Mesendoderm (in vitro differentiated cells): ENCODE results near the gene DCST2.
A peak's percentile ranks its signal among the peaks of the same experiment; 100 is the strongest.

Experiments used
- DNase-seq: peaks from one replicate; pipeline ENCODE4 v3.0.0; 2013
- H2AK5ac ChIP-seq: 2 replicates; pipeline ENCODE4 v1.6.1; 2013; ENCODE audit warnings: low read length, inconsistent platforms
- H2BK120ac ChIP-seq: 2 replicates; pipeline ENCODE4 v1.6.1; 2013; ENCODE audit warnings: low read depth, mild to moderate bottlenecking, low read length, moderate library complexity, mixed read lengths
- H2BK15ac ChIP-seq: replicated peaks from 2 replicates; pipeline ENCODE4 v1.6.1; 2013; ENCODE audit warnings: low read depth, mild to moderate bottlenecking, moderate library complexity
- H2BK5ac ChIP-seq: 2 replicates; pipeline ENCODE4 v1.6.1; 2013; ENCODE audit warnings: low read length, inconsistent platforms
- H3K18ac ChIP-seq: 2 replicates; pipeline ENCODE4 v1.6.1; 2013; ENCODE audit warnings: mild to moderate bottlenecking, low read length, mixed read lengths
- H3K23ac ChIP-seq: one replicate; pipeline ENCODE4 v1.6.1; 2013; ENCODE audit warnings: low read length
- H3K27ac ChIP-seq: 2 replicates; pipeline ENCODE4 v1.5.1; 2013; ENCODE audit warnings: low read depth, mild to moderate bottlenecking, inconsistent platforms, low read length, moderate library complexity
- H3K27me3 ChIP-seq: 2 replicates; pipeline ENCODE4 v1.6.1; 2013; ENCODE audit warnings: low read length, control low read depth, mild to moderate bottlenecking, inconsistent platforms; ENCODE audit not compliant: insufficient read depth, poor library complexity
- H3K36me3 ChIP-seq: 2 replicates; pipeline ENCODE4 v1.6.1; 2013; ENCODE audit warnings: low read length, inconsistent platforms; ENCODE audit not compliant: control insufficient read depth, insufficient read depth
- H3K4ac ChIP-seq: one replicate; pipeline ENCODE4 v1.6.1; 2013; ENCODE audit warnings: low read depth, mild to moderate bottlenecking, low read length, moderate library complexity
- H3K4me1 ChIP-seq: 2 replicates; pipeline ENCODE4 v1.6.1; 2013; ENCODE audit warnings: low read depth, low read length, inconsistent platforms; ENCODE audit not compliant: control insufficient read depth
- H3K4me2 ChIP-seq: 2 replicates; pipeline ENCODE4 v1.6.1; 2013; ENCODE audit warnings: low read length
- H3K4me3 ChIP-seq: 2 replicates; pipeline ENCODE4 v1.5.1; 2013; ENCODE audit warnings: mild to moderate bottlenecking, low read length
- H3K56ac ChIP-seq: one replicate; pipeline ENCODE4 v1.6.1; 2013; ENCODE audit warnings: low read length
- H3K79me1 ChIP-seq: 2 replicates; pipeline ENCODE4 v1.6.1; 2013; ENCODE audit warnings: low read length, inconsistent platforms
- H3K79me2 ChIP-seq: 2 replicates; pipeline ENCODE4 v1.6.1; 2013; ENCODE audit warnings: mild to moderate bottlenecking, low read length; ENCODE audit not compliant: control insufficient read depth, insufficient read depth
- H3K9ac ChIP-seq: 2 replicates; pipeline ENCODE4 v1.6.1; 2013; ENCODE audit warnings: low read length, inconsistent platforms
- H4K5ac ChIP-seq: one replicate; pipeline ENCODE4 v1.6.1; 2013; ENCODE audit warnings: low read length
- H4K8ac ChIP-seq: one replicate; pipeline ENCODE4 v1.6.1; 2013; ENCODE audit warnings: low read depth, mild to moderate bottlenecking, control low read depth, low read length, moderate library complexity
- WGBS: extraction: QIAGEN DNeasy Blood & Tissue Kit; methylation state at CpG from one replicate; pipeline ENCODE4 v1.1.7; 2013; ENCODE audit warnings: low lambda C conversion rate, missing lambda C conversion rate; ENCODE audit not compliant: insufficient coverage; ENCODE audit errors: extremely low coverage; 5-methylcytosine and 5-hydroxymethylcytosine counted together

DCST2 gene

GRCh38 chr1:155017041-155017945 lies 16.3 kb downstream of the DCST2 start:
- DNase-seq = peak; percentile 99
- no peaks in the 10 kb centered on the region for H3K36me3 ChIP-seq
- H3K23ac ChIP-seq = peak overlapping the region; percentile 80
- no peaks in the 10 kb centered on the region for H3K79me2 ChIP-seq
- H2BK5ac ChIP-seq = peak overlapping the region; percentile 93
- H2AK5ac ChIP-seq = peak overlapping the region; percentile 85
- peak overlapping the region; percentile 76 for H3K27ac ChIP-seq
- no peaks in the 10 kb centered on the region for H3K27me3 ChIP-seq
- H4K8ac ChIP-seq = no peak overlapping the region
- peak overlapping the region; percentile 8 for H2BK120ac ChIP-seq
- no peak overlapping the region for H2BK15ac ChIP-seq
- peak overlapping the region; percentile 82 for H3K9ac ChIP-seq
- no peak overlapping the region for H3K4me3 ChIP-seq
- no CpG with 5 or more reads among the region's 49 CpGs for WGBS
- peak overlapping the region; percentile 25 for H3K4ac ChIP-seq
- peak overlapping the region; percentile 52 for H3K4me2 ChIP-seq
- no peaks in the 10 kb centered on the region for H3K79me1 ChIP-seq
- H3K4me1 ChIP-seq = peaks cover 11% of the 10 kb centered on the region
- peak overlapping the region; percentile 24 for H3K18ac ChIP-seq
- H3K56ac ChIP-seq = peak overlapping the region; percentile 94
- no peak overlapping the region for H4K5ac ChIP-seq

GRCh38 chr1:155016231-155016831 lies 17.2 kb downstream of the DCST2 start:
- WGBS = no CpG with 5 or more reads among the region's 26 CpGs
- H3K79me2 ChIP-seq = no peaks in the 10 kb centered on the region
- H3K4me1 ChIP-seq = peaks cover 15% of the 10 kb centered on the region
- H4K8ac ChIP-seq = no peak overlapping the region
- H3K79me1 ChIP-seq = peaks cover 2% of the 10 kb centered on the region
- no peaks in the 10 kb centered on the region for H3K27me3 ChIP-seq
- H2BK120ac ChIP-seq = no peak overlapping the region
- H3K4ac ChIP-seq = peak overlapping the region; percentile 25
- peak overlapping the region; percentile 94 for H3K56ac ChIP-seq
- H2BK5ac ChIP-seq = no peak overlapping the region
- H3K18ac ChIP-seq = peak overlapping the region; percentile 19
- no peak overlapping the region for H3K4me3 ChIP-seq
- DNase-seq = no peak
- no peak overlapping the region for H4K5ac ChIP-seq
- H3K23ac ChIP-seq = no peak overlapping the region
- no peak overlapping the region for H3K9ac ChIP-seq
- H3K4me2 ChIP-seq = no peak overlapping the region
- H2BK15ac ChIP-seq = no peak overlapping the region
- H2AK5ac ChIP-seq = no peak overlapping the region
- no peaks in the 10 kb centered on the region for H3K36me3 ChIP-seq
- peak overlapping the region; percentile 76 for H3K27ac ChIP-seq

GRCh38 chr1:155015527-155016230 lies 17.9 kb downstream of the DCST2 start:
- H2AK5ac ChIP-seq = no peak overlapping the region
- H3K4ac ChIP-seq = no peak overlapping the region
- peaks cover 15% of the 10 kb centered on the region for H3K4me1 ChIP-seq
- no peak for DNase-seq
- no peak overlapping the region for H3K4me3 ChIP-seq
- no peak overlapping the region for H3K56ac ChIP-seq
- WGBS = no CpG with 5 or more reads among the region's 16 CpGs
- no peak overlapping the region for H2BK5ac ChIP-seq
- H3K4me2 ChIP-seq = no peak overlapping the region
- H3K36me3 ChIP-seq = no peaks in the 10 kb centered on the region
- H3K79me2 ChIP-seq = no peaks in the 10 kb centered on the region
- H4K5ac ChIP-seq = no peak overlapping the region
- no peak overlapping the region for H3K9ac ChIP-seq
- H2BK15ac ChIP-seq = no peak overlapping the region
- no peak overlapping the region for H3K27ac ChIP-seq
- no peak overlapping the region for H2BK120ac ChIP-seq
- H3K79me1 ChIP-seq = peaks cover 2% of the 10 kb centered on the region
- H4K8ac ChIP-seq = no peak overlapping the region
- no peak overlapping the region for H3K23ac ChIP-seq
- no peaks in the 10 kb centered on the region for H3K27me3 ChIP-seq
- H3K18ac ChIP-seq = no peak overlapping the region

GRCh38 chr1:155014709-155015508 lies 18.7 kb downstream of the DCST2 start:
- Histone ChIP-seq H3K18ac (no peak overlapping the region), H3K23ac (no peak overlapping the region), H3K4me3 (no peak overlapping the region), H3K36me3 (no peaks in the 10 kb centered on the region), H3K4me2 (no peak overlapping the region), H4K5ac (no peak overlapping the region), H2BK120ac (no peak overlapping the region), H2AK5ac (no peak overlapping the region), H3K27ac (no peak overlapping the region), H3K79me1 (peaks cover 2% of the 10 kb centered on the region), H3K4me1 (peaks cover 15% of the 10 kb centered on the region), H3K4ac (no peak overlapping the region), H4K8ac (no peak overlapping the region), H3K79me2 (no peaks in the 10 kb centered on the region), H3K56ac (no peak overlapping the region), H3K9ac (no peak overlapping the region), H2BK15ac (no peak overlapping the region), H3K27me3 (no peaks in the 10 kb centered on the region), H2BK5ac (no peak overlapping the region)
- DNase-seq = no peak
- WGBS = no CpG with 5 or more reads among the region's 31 CpGs

- no peak overlapping the region for H3K9ac ChIP-seq
- no peak overlapping the region for H3K27ac ChIP-seq
- no peak overlapping the region for H4K5ac ChIP-seq
- H4K8ac ChIP-seq = no peak overlapping the region
- peaks cover 2% of the 10 kb centered on the region for H3K79me1 ChIP-seq
- DNase-seq = peak; percentile 33
- H3K27me3 ChIP-seq = no peaks in the 10 kb centered on the region
- no peak overlapping the region for H2BK15ac ChIP-seq
- H3K23ac ChIP-seq = no peak overlapping the region
- H2BK5ac ChIP-seq = no peak overlapping the region
- no peak overlapping the region for H3K4me2 ChIP-seq
- no peaks in the 10 kb centered on the region for H3K36me3 ChIP-seq
- no peak overlapping the region for H2BK120ac ChIP-seq
- no peaks in the 10 kb centered on the region for H3K79me2 ChIP-seq
- H3K4ac ChIP-seq = no peak overlapping the region
- H2AK5ac ChIP-seq = no peak overlapping the region
- WGBS = no CpG with 5 or more reads among the region's 8 CpGs
- H3K4me3 ChIP-seq = no peak overlapping the region
- H3K56ac ChIP-seq = peak overlapping the region; percentile 62
- H3K4me1 ChIP-seq = peaks cover 16% of the 10 kb centered on the region
- H3K18ac ChIP-seq = no peak overlapping the region
Observed at GRCh38 chr1:155013632-155014031, 19.9 kb downstream of the DCST2 start.
